ENCODE results near the gene MMS19. TPM values are rescaled to one million over a fixed set of nuclear protein-coding genes. Genes with fewer than 3 reads are reported as not detected.

Gene MMS19
- total RNA-seq, 1 experiment from 2014 or later: 83.3 TPM

GRCh38 chr10:97416565-97416964, 81.7 kb downstream of the MMS19 start:
- Histone ChIP-seq H3K36me3 (ENCODE audit: control insufficient read depth, insufficient read depth, low read length) (no peaks in the 10 kb centered on the region), H3K27ac (ENCODE audit: low read length) (no peak overlapping the region), H3K4me3 (ENCODE audit: low read depth in 2 of 2, low read length in 2 of 2) (no peak overlapping the region), H3K9me3 (ENCODE audit: control insufficient read depth, insufficient read depth, low read depth, low read length) (no peaks in the 10 kb centered on the region), H3K4me1 (ENCODE audit: control insufficient read depth, insufficient read depth, low read length) (peaks cover 11% of the 10 kb centered on the region), H3K27me3 (ENCODE audit: control insufficient read depth, insufficient read depth, low read length) (no peaks in the 10 kb centered on the region)
- TF ChIP-seq POLR2AphosphoS5 (IDR thresholded peaks at IDR 0.05; ENCODE audit: low read depth, low read length) (no peak), REST (IDR thresholded peaks at IDR 0.05; ENCODE audit: insufficient read depth in 1 of 2, low read depth in 2 of 2, low read length in 1 of 2) (no peak), CTCF (IDR thresholded peaks at IDR 0.05) (no peak), SIN3A (IDR thresholded peaks at IDR 0.05; ENCODE audit: borderline replicate concordance, insufficient read depth, low read depth, low read length) (no peak), TCF7L2 (IDR thresholded peaks at IDR 0.05; ENCODE audit: low read depth, low read length) (no peak)
- intact Hi-C loops (cut with micrococcal nuclease; ENCODE audit: unreplicated experiment) (no loop called here), in situ Hi-C loops (cut with HindIII; ENCODE audit: low pct_unique_long_range_greater_than_20kb, low sequenced_read_pairs) (no loop called here)
- CTCF ChIA-PET: no interaction called here
- POLR2A ChIA-PET: no interaction called here
- ATAC-seq (no peak), DNase-seq (ENCODE audit: low read depth, low spot score) (no peak)
- BruUV-seq (replicated peaks): no TSS peak

DNA sequence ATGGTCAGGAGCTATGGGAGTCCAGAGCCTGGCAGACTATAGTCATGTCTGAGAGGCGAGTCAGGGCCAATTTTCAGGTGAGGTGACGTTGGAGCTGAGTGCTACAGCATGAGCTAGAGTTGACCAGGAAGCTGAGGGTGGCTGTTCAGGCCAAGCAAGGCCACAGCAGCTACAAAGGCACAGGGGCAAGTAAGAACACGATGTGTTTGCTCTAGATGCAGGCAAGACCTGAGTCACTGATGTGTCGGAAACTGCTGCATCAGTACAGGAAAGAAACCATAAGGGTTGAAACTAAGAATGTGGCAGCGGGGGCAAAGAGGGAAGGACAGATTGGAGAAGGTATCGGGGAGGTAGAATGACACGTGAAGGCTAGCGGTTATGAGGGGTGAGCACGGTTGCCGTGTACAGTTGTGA, 85.3 kb downstream of the MMS19 start:
- intact Hi-C loops (cut with micrococcal nuclease; ENCODE audit: unreplicated experiment): no loop called here
- Histone ChIP-seq H3K9me3 (ENCODE audit: control insufficient read depth, insufficient read depth, low read depth, low read length) (no peaks in the 10 kb centered on the region), H3K36me3 (ENCODE audit: control insufficient read depth, insufficient read depth, low read length) (no peaks in the 10 kb centered on the region), H3K27me3 (ENCODE audit: control insufficient read depth, insufficient read depth, low read length) (no peaks in the 10 kb centered on the region), H3K4me3 (ENCODE audit: low read depth in 2 of 2, low read length in 2 of 2) (no peak overlapping the region), H3K27ac (ENCODE audit: low read length) (no peak overlapping the region), H3K4me1 (ENCODE audit: control insufficient read depth, insufficient read depth, low read length) (no peaks in the 10 kb centered on the region; the same call in 1 of the 2 replicates)
- ChIA-PET CTCF (interaction anchor here (0.6 to 1.2 kb wide), 3 partner anchors 10 to 85 kb away, joined by 3 to 6 read pairs (median 3); partner anchors contain the start of gene MMS19), POLR2A (no interaction called here)
- DNase-seq (ENCODE audit: low read depth, low spot score): no peak
- BruUV-seq (replicated peaks): no TSS peak
- ATAC-seq: 0 out of 2 replicates have a peak, but pooled peaks have one; percentile 22
- TF ChIP-seq SIN3A (IDR thresholded peaks at IDR 0.05; ENCODE audit: borderline replicate concordance, insufficient read depth, low read depth, low read length) (no peak), CTCF (IDR thresholded peaks at IDR 0.05) (no peak), REST (IDR thresholded peaks at IDR 0.05; ENCODE audit: insufficient read depth in 1 of 2, low read depth in 2 of 2, low read length in 1 of 2) (no peak), POLR2AphosphoS5 (IDR thresholded peaks at IDR 0.05; ENCODE audit: low read depth, low read length) (no peak), TCF7L2 (IDR thresholded peaks at IDR 0.05; ENCODE audit: low read depth, low read length) (no peak)
- in situ Hi-C loops (cut with HindIII; ENCODE audit: low pct_unique_long_range_greater_than_20kb, low sequenced_read_pairs): no loop called here

All from Panc1 (cell line).